GM23248 (cell line): ENCODE measurements around the gene ZNF488. TPM values are rescaled to one million over a fixed set of nuclear protein-coding genes. Genes with fewer than 3 reads are reported as not detected.

Experiments used
- DNase-seq: peaks from one replicate; pipeline ENCODE4 v3.0.0-alpha.2; 2015
- H2AFZ ChIP-seq: fragments of 200-600 bp; sonication (generic); 2 replicates; pipeline ENCODE4 v1.6.1; 2016; ENCODE audit warnings: antibody characterized with exemption
- H3F3A ChIP-seq: fragments of 200-600 bp; sonication (generic); 2 replicates; pipeline ENCODE4 v1.6.1; 2016; ENCODE audit warnings: mild to moderate bottlenecking, antibody characterized with exemption, mixed run types; ENCODE audit not compliant: insufficient read depth
- H3K27ac ChIP-seq: fragments of 200-600 bp; sonication (generic); 2 replicates; pipeline ENCODE4 v1.5.1; 2016; ENCODE audit warnings: mild to moderate bottlenecking
- H3K27me3 ChIP-seq: fragments of 200-600 bp; sonication (generic); replicated peaks from 2 replicates; pipeline ENCODE4 v1.6.1; 2016; ENCODE audit warnings: mild to moderate bottlenecking; ENCODE audit not compliant: insufficient read depth
- H3K36me3 ChIP-seq: fragments of 200-600 bp; sonication (generic); 2 replicates; pipeline ENCODE4 v1.6.1; 2016; ENCODE audit warnings: low read depth, mild to moderate bottlenecking
- H3K4me1 ChIP-seq: fragments of 200-600 bp; sonication (generic); 2 replicates; pipeline ENCODE4 v1.6.1; 2016; ENCODE audit warnings: mild to moderate bottlenecking; ENCODE audit not compliant: insufficient read depth
- H3K4me2 ChIP-seq: fragments of 200-600 bp; sonication (generic); one replicate; pipeline ENCODE4 v1.6.1; 2016; ENCODE audit warnings: mild to moderate bottlenecking; ENCODE audit not compliant: unreplicated experiment
- H3K4me3 ChIP-seq: fragments of 200-600 bp; sonication (generic); 2 replicates; pipeline ENCODE4 v1.5.1; 2016; ENCODE audit warnings: mild to moderate bottlenecking
- H3K79me2 ChIP-seq: fragments of 200-600 bp; sonication (generic); 2 replicates; pipeline ENCODE4 v1.6.1; 2016; ENCODE audit warnings: mild to moderate bottlenecking; ENCODE audit not compliant: insufficient read depth
- H3K9ac ChIP-seq: fragments of 200-600 bp; sonication (generic); 2 replicates; pipeline ENCODE4 v1.6.1; 2016; ENCODE audit warnings: mild to moderate bottlenecking
- H3K9me2 ChIP-seq: fragments of 200-600 bp; sonication (generic); 2 replicates; pipeline ENCODE4 v1.6.1; 2016; ENCODE audit warnings: mixed run types, mild to moderate bottlenecking, moderate library complexity; ENCODE audit not compliant: insufficient read depth
- H3K9me3 ChIP-seq: fragments of 200-600 bp; sonication (generic); one replicate; pipeline ENCODE4 v1.6.1; 2017; ENCODE audit warnings: low read depth
- H4K20me1 ChIP-seq: fragments of 200-600 bp; sonication (generic); 2 replicates; pipeline ENCODE4 v1.6.0; 2016; ENCODE audit not compliant: insufficient read depth
- EZH2 ChIP-seq: fragments of 200-600 bp; sonication (generic); IDR thresholded peaks from 2 replicates; pipeline ENCODE4 v1.6.1; 2018; ENCODE audit warnings: antibody characterized with exemption, mild to moderate bottlenecking; ENCODE audit not compliant: insufficient read depth, poor library complexity, severe bottlenecking
- EZH2phosphoT487 ChIP-seq: fragments of 200-600 bp; sonication (generic); IDR thresholded peaks from 2 replicates; pipeline ENCODE4 v1.6.1; 2018; ENCODE audit warnings: antibody characterized with exemption, moderate library complexity, mild to moderate bottlenecking, low read depth; ENCODE audit not compliant: insufficient read depth
- WGBS, 2 experiments: methylation state at CpG; one replicate each; pipeline ENCODE4 v1.1.6; 2015 to 2017; ENCODE audit warnings: low lambda C conversion rate in 2 of 2, low coverage in 1 of 2; ENCODE audit errors: missing lambda C conversion rate in 2 of 2; 5-methylcytosine and 5-hydroxymethylcytosine counted together
- in situ Hi-C: fragments of 300-500 bp; cut with MboI; formaldehyde crosslinking; loops from 2 replicates; pipeline ENCODE4 v1.15.0; 2020
- polyA plus RNA-seq: library from polyadenylated mRNA; unstranded; fragments of >200 nt; fragmentation: Nextera tagmentation; extraction: Ambion mirVana; gene quantifications from 2 replicates; pipeline ENCODE4 v1.2.1, GENCODE V29; 2016
- total RNA-seq: library from RNA; depleted of rRNA; stranded (reverse); fragments of >200 nt; shearing (Covaris generic); gene quantifications from 2 replicates; pipeline ENCODE4 v1.2.3, GENCODE V29; 2014

ZNF488 gene
- total and polyA plus RNA-seq, 2 experiments from 2014 or later: 0.11 TPM; not detected in 1

- Histone ChIP-seq H3K36me3 (no peaks in the 10 kb centered on the region), H3K4me2 (no peak overlapping the region), H3K79me2 (no peaks in the 10 kb centered on the region), H3K27me3 (peaks cover 21% of the 10 kb centered on the region), H3K4me1 (no peaks in the 10 kb centered on the region), H4K20me1 (no peaks in the 10 kb centered on the region), H3K9me2 (no peaks in the 10 kb centered on the region), H3K9me3 (no peaks in the 10 kb centered on the region), H3K9ac (no peak overlapping the region), H3F3A (no peaks in the 10 kb centered on the region), H2AFZ (no peak overlapping the region), H3K4me3 (no peak overlapping the region), H3K27ac (no peak overlapping the region)
- WGBS, 2 experiments: 87 to 89% methylated on average over 19 of the region's 22 CpGs
- DNase-seq: no peak
- no peak for TF ChIP-seq EZH2
- no peak for TF ChIP-seq EZH2phosphoT487
- in situ Hi-C loops: no loop called here
Measured at GRCh38 chr10:47349516-47349915, 34.6 kb downstream of the ZNF488 start.

GRCh38 chr10:47348661-47349470, 35.2 kb downstream of the ZNF488 start:
- in situ Hi-C loops: no loop called here
- H3K9me2 ChIP-seq: no peaks in the 10 kb centered on the region
- no peak for TF ChIP-seq EZH2
- TF ChIP-seq EZH2phosphoT487: no peak

GRCh38 chr10:47348138-47348651, 35.9 kb downstream of the ZNF488 start, which contains the start of gene RBP3:
RBP3 (plus strand) TSS chr10:47348363; CDS start chr10:47348485, 122 bp downstream.
- H3K79me2 ChIP-seq: no peaks in the 10 kb centered on the region
- no peaks in the 10 kb centered on the region for H3K36me3 ChIP-seq
- no peak within 1 kb of the TSS for H3K9ac ChIP-seq
- DNase-seq: no peak
- H3K4me1 ChIP-seq: no peaks in the 10 kb centered on the region
- H3K9me2 ChIP-seq: no peaks in the 10 kb centered on the region
- 49 to 50% methylated on average over 5 of the region's 5 CpGs for WGBS, 2 experiments
- no peaks in the 10 kb centered on the region for H3F3A ChIP-seq
- H3K27me3 ChIP-seq: peaks cover 29% of the 10 kb centered on the region
- in situ Hi-C loops: no loop called here
- no peak within 1 kb of the TSS for H3K4me3 ChIP-seq
- no peak within 1 kb of the TSS for H2AFZ ChIP-seq
- H3K4me2 ChIP-seq: no peak within 1 kb of the TSS
- no peaks in the 10 kb centered on the region for H3K9me3 ChIP-seq
- TF ChIP-seq EZH2 (no peak), EZH2phosphoT487 (no peak)
- no peaks in the 10 kb centered on the region for H4K20me1 ChIP-seq
- H3K27ac ChIP-seq: no peak within 1 kb of the TSS

More at GRCh38 chr10:47348661-47349470, 35.2 kb downstream of the ZNF488 start:
- Histone ChIP-seq H3K4me2 (no peak overlapping the region), H3K79me2 (no peaks in the 10 kb centered on the region), H3K9me3 (no peaks in the 10 kb centered on the region), H3K4me1 (no peaks in the 10 kb centered on the region), H3F3A (no peaks in the 10 kb centered on the region), H2AFZ (no peak overlapping the region), H3K27ac (no peak overlapping the region), H3K36me3 (no peaks in the 10 kb centered on the region), H3K4me3 (no peak overlapping the region), H3K9ac (no peak overlapping the region), H3K27me3 (peaks cover 27% of the 10 kb centered on the region), H4K20me1 (no peaks in the 10 kb centered on the region)
- DNase-seq: no peak
- WGBS, 2 experiments: 73 to 77% methylated on average over 35 to 36 of the region's 36 CpGs

GRCh38 chr10:47347303-47347675, 36.8 kb downstream of the ZNF488 start:
- DNase-seq: no peak
- H3K27ac ChIP-seq: no peak overlapping the region

More at GRCh38 chr10:47347303-47347675, 36.8 kb downstream of the ZNF488 start:
- Histone ChIP-seq H3K27me3 (peaks cover 30% of the 10 kb centered on the region), H2AFZ (no peak overlapping the region), H3K36me3 (no peaks in the 10 kb centered on the region), H3K4me1 (no peaks in the 10 kb centered on the region), H3K4me2 (no peak overlapping the region), H3K9me2 (no peaks in the 10 kb centered on the region), H3K9ac (no peak overlapping the region), H3F3A (no peaks in the 10 kb centered on the region), H3K79me2 (no peaks in the 10 kb centered on the region), H3K9me3 (no peaks in the 10 kb centered on the region), H3K4me3 (no peak overlapping the region), H4K20me1 (no peaks in the 10 kb centered on the region)
- no peak for TF ChIP-seq EZH2
- in situ Hi-C loops: no loop called here
- WGBS, 2 experiments: 39 to 43% methylated on average over 4 of the region's 4 CpGs
